Lower leg skin (tissue), 4 donors: ENCODE data around the gene ASH1L. TPM values are rescaled to one million over a fixed set of nuclear protein-coding genes. Genes with fewer than 3 reads are reported as not detected.

ENCODE experiments used
- DNase-seq, 2 donors: peaks; one replicate each; pipeline ENCODE4 v3.0.0-alpha.2; 2019; ENCODE audit warnings: low spot score in 2 of 2
- H3K4me3 ChIP-seq: fragments of 200-600 bp; sonication (generic); 2 replicates; pipeline ENCODE4 v1.5.1; 2017; ENCODE audit warnings: mild to moderate bottlenecking, low read depth; ENCODE audit not compliant: poor library complexity, severe bottlenecking
- POLR2A ChIP-seq, 2 donors: fragments of 450-650 bp; IDR thresholded peaks; one replicate each; pipeline ENCODE4 v1.6.1; 2016 to 2017; ENCODE audit warnings: antibody characterized with exemption in 2 of 2, mild to moderate bottlenecking in 1 of 2, moderate library complexity in 1 of 2
- WGBS, 2 donors: methylation state at CpG; one replicate each; pipeline ENCODE4 v1.1.5; 2018; 5-methylcytosine and 5-hydroxymethylcytosine counted together
- intact Hi-C: fragments of 100-400 bp; cut with DNase I; formaldehyde crosslinking; loops from one replicate; pipeline ENCODE4 v1.15.0; 2023; ENCODE audit warnings: low total_unique reads
- total RNA-seq, 4 donors: library from RNA; depleted of rRNA; stranded (reverse); fragments of >200 nt; gene quantifications; one replicate each; pipeline ENCODE4 v1.1.0, GENCODE V29; 2016
- TF ChIP-seq, protein P1 (sequence below), 3 donors: fragments of 450-650 bp; IDR thresholded peaks; one replicate each; pipeline ENCODE4 v1.5.1; 2016; ENCODE audit warnings: antibody characterized with exemption in 3 of 3, mild to moderate bottlenecking in 3 of 3, moderate library complexity in 2 of 3

Gene ASH1L
- total RNA-seq, 4 donors from 2014 or later = 40.6 to 59.4 (median 49.9) TPM

DNA sequence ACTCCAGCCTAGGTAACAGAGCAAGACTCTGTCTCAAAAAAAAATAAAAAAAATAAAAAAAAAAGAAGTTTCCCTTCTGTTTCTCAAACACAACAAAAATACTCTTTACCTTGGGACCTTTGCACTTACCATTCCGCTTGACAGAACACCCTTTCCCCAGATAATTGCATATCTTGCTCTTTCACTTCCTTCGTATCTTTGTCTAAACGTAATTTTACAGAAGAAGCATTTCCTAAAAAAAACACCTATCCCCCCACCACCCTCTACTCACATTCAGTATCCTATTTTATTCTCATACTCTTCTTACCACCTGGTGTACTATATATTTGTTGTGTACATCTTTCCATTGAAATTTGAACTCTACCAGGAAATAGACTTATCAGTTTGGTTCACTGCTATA lies 32.7 kb downstream of the ASH1L start:
- H3K4me3 ChIP-seq = no peak overlapping the region
- TF ChIP-seq, protein P1, sequence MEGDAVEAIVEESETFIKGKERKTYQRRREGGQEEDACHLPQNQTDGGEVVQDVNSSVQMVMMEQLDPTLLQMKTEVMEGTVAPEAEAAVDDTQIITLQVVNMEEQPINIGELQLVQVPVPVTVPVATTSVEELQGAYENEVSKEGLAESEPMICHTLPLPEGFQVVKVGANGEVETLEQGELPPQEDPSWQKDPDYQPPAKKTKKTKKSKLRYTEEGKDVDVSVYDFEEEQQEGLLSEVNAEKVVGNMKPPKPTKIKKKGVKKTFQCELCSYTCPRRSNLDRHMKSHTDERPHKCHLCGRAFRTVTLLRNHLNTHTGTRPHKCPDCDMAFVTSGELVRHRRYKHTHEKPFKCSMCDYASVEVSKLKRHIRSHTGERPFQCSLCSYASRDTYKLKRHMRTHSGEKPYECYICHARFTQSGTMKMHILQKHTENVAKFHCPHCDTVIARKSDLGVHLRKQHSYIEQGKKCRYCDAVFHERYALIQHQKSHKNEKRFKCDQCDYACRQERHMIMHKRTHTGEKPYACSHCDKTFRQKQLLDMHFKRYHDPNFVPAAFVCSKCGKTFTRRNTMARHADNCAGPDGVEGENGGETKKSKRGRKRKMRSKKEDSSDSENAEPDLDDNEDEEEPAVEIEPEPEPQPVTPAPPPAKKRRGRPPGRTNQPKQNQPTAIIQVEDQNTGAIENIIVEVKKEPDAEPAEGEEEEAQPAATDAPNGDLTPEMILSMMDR (IDR thresholded peaks at IDR 0.05) = no peak
- no peak for TF ChIP-seq POLR2A (IDR thresholded peaks at IDR 0.05)
- DNase-seq = no peak
- intact Hi-C loops = no loop called here
- 93 to 95% methylated on average over 3 of the region's 3 CpGs for WGBS, 2 donors

DNA sequence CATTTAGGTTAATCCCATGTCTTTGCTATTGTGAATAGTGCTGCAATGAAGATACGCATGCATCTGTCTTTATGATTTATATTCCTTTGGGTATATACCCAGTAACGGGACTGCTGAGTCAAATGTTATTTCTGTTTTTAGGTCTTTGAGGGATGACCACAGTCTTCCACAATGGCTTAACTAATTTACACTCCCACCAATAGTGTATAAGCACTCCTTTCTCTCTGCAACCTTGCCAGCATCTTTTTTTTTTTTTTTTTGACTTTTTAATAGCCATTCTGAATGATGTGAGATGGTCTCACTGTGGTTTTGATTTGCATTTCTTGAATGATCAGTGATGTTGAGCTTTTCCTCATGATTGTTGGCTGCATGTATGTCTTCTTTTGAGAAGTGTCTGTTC lies 33.5 kb downstream of the ASH1L start:
- intact Hi-C loops = no loop called here
- TF ChIP-seq POLR2A (IDR thresholded peaks at IDR 0.05) = no peak
- TF ChIP-seq, protein P1 (IDR thresholded peaks at IDR 0.05) = no peak
- no peak overlapping the region for H3K4me3 ChIP-seq
- no peak for DNase-seq
- WGBS, 2 donors = 74 to 88% methylated on average over 2 of the region's 2 CpGs

DNA sequence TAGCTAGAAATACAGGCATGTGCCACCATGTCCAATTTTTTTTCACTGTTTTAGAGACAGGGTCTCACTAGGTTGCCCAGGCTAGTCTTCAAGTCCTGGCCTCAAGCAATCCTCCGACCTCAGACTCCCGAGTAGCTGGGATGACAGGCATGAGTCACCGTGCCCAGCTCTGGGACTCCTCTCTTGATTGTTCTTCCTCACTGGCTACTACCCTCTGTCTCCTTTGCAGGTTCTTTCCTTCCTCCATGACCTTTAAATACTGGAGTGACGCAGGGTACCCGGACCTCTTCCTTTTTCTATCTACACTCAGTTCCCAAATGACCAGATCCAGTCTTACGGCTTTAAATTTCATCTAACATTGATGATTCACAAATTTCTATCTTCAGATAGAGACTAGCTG lies 34.9 kb downstream of the ASH1L start:
- WGBS, 2 donors = 73 to 83% methylated on average over 6 of the region's 6 CpGs
- H3K4me3 ChIP-seq = no peak overlapping the region
- intact Hi-C loops = no loop called here
- TF ChIP-seq POLR2A (IDR thresholded peaks at IDR 0.05) = no peak
- TF ChIP-seq, protein P1 (IDR thresholded peaks at IDR 0.05) = no peak
- no peak for DNase-seq

DNA sequence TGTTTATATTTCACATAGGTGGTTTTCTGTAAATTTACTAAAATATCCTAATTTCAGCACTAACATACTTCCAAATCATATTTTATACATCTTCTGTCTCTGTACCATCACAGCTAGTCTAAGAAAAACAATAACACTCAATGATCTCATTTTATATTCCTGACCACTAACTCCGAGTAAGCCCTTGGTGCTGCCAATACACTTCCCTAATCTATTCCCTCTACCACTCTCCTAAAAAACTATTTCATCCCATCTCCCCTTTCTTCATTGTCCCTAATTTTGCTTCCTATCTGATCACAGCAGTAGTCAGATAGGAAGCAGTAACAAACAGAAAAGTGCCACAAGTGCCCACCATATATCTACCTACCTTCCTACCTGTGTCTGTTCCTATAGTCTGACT lies 36.2 kb downstream of the ASH1L start:
- intact Hi-C loops = no loop called here
- 75 to 76% methylated on average over 1 of the region's 1 CpG for WGBS, 2 donors
- no peak overlapping the region for H3K4me3 ChIP-seq
- DNase-seq = no peak
- no peak for TF ChIP-seq POLR2A (IDR thresholded peaks at IDR 0.05)
- TF ChIP-seq, protein P1 (IDR thresholded peaks at IDR 0.05) = no peak

DNA sequence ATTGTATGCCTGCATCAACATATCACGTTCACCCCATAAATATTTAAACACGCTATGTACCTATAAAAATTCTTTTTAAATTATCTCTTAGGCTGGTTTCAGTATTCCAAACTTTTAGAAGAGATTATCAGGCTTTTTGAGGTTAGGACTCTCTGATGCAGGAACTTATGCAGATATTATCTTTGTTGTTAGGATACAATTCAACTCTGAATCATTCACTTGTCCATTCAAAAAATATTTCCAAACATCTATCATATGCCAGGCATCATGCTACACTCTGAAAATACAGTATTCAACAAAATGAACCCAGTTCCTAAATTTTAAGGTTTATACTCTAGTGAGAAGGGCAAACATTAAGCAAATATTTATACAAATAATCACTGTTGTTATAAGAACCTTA lies 40.5 kb downstream of the ASH1L start:
- intact Hi-C loops = no loop called here
- DNase-seq = no peak
- WGBS, 2 donors = 78 to 82% methylated on average over 2 of the region's 2 CpGs
- TF ChIP-seq, protein P1 (IDR thresholded peaks at IDR 0.05) = no peak
- TF ChIP-seq POLR2A (IDR thresholded peaks at IDR 0.05) = no peak
- no peak overlapping the region for H3K4me3 ChIP-seq

DNA sequence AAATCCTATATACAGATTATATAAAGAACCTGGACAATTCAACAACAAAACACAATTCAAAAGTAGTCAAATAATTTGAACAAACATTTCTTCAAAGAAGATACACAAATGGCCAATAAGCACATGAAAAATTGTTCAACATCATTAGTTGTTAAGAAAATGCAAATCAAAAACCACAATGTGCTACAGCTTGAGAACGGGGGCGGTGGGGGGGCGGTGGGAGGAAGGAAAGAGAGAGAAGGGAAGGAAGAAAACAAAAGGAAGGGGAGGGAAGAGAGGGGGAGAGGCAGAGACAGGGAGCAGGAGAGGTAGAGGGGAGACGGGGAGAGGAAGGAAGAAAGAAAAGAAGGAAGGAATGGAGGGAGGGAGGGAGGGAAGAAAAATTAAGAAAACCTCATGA lies 44.1 kb downstream of the ASH1L start:
- no peak for TF ChIP-seq POLR2A (IDR thresholded peaks at IDR 0.05)
- TF ChIP-seq, protein P1 (IDR thresholded peaks at IDR 0.05) = no peak
- intact Hi-C loops = no loop called here
- no peak for DNase-seq
- 62 to 68% methylated on average over 4 of the region's 4 CpGs for WGBS, 2 donors
- no peak overlapping the region for H3K4me3 ChIP-seq
